Activated CD8-positive, alpha-beta T cell treated with anti-CD3 and anti-CD28 coated beads for 36 hours (primary cell): Measurements from ENCODE around the gene MYEOV. TPM values are rescaled to one million over a fixed set of nuclear protein-coding genes. Genes with fewer than 3 reads are reported as not detected.

Source experiments
- ATAC-seq: fragments of 200-7000 bp; cut with Tn5 transposase; one replicate; pipeline ENCODE4 v1.10.0; 2021; ENCODE audit warnings: mild to moderate bottlenecking, moderate library complexity
- CTCF ChIA-PET: fragments of 350-600 bp; sonication (Branson Sonifier 250); formaldehyde crosslinking; loops from one replicate; lab custom pipeline; 2021; ENCODE audit warnings: antibody characterized with exemption; lab: Charles Lee
- POLR2A ChIA-PET: fragments of 350-600 bp; sonication (Branson Sonifier 250); formaldehyde crosslinking; loops from one replicate; lab custom pipeline; 2021; ENCODE audit warnings: antibody characterized with exemption; lab: Charles Lee
- DNase-seq: peaks from one replicate; pipeline ENCODE4 v3.0.0-alpha.2; 2020
- H3K27ac Mint-ChIP-seq: one replicate; pipeline ENCODE4 v1.8.0; 2021; ENCODE audit warnings: mild to moderate bottlenecking, mixed read lengths
- H3K27me3 Mint-ChIP-seq: one replicate; pipeline ENCODE4 v1.8.0; 2021; ENCODE audit warnings: mixed read lengths
- H3K36me3 Mint-ChIP-seq: one replicate; pipeline ENCODE4 v1.8.0; 2021; ENCODE audit warnings: low read depth, mixed read lengths
- H3K4me1 Mint-ChIP-seq: one replicate; pipeline ENCODE4 v1.8.0; 2021; ENCODE audit warnings: low read depth, mixed read lengths
- H3K4me3 Mint-ChIP-seq: one replicate; pipeline ENCODE4 v1.8.0; 2021; ENCODE audit warnings: mild to moderate bottlenecking, moderate library complexity, mixed read lengths
- H3K9me3 Mint-ChIP-seq: one replicate; pipeline ENCODE4 v1.8.0; 2021; ENCODE audit warnings: mixed read lengths
- CTCF ChIP-seq: fragments of 200-600 bp; IDR thresholded peaks from one replicate; pipeline ENCODE4 v1.8.0; 2022; ENCODE audit warnings: antibody characterized with exemption, mild to moderate bottlenecking
- intact Hi-C: fragments of 100-400 bp; cut with micrococcal nuclease; formaldehyde crosslinking; loops from one replicate; pipeline ENCODE4 v1.10.0; 2022
- total RNA-seq, 2 experiments: library from RNA; stranded (reverse); gene quantifications; one replicate each; pipeline ENCODE4 v1.2.3, GENCODE V29; 2021

Gene MYEOV
- total RNA-seq, 2 experiments from 2014 or later = not detected

GRCh38 chr11:69295995-69296889, 2.3 kb downstream of the MYEOV start:
- DNase-seq = no peak
- ChIA-PET POLR2A (interaction anchor here (0.6 to 1.9 kb wide), 7 partner anchors 9 to 379 kb away, joined by 3 to 9 read pairs (median 3); partner anchors contain the start of gene LTO1), CTCF (no interaction called here)
- TF ChIP-seq CTCF = no peak
- H3K4me3 Mint-ChIP-seq = peak overlapping the region; percentile 35
- peak overlapping the region; percentile 82 for H3K27ac Mint-ChIP-seq
- no peaks in the 10 kb centered on the region for H3K27me3 Mint-ChIP-seq
- no peak for ATAC-seq
- peaks cover 58% of the 10 kb centered on the region for H3K4me1 Mint-ChIP-seq
- intact Hi-C loops = loop anchor here (5.0 to 10.0 kb wide), 4 partner anchors 149 to 349 kb away; partner anchors contain the start of gene CCND1
- no peaks in the 10 kb centered on the region for H3K9me3 Mint-ChIP-seq
- no peaks in the 10 kb centered on the region for H3K36me3 Mint-ChIP-seq

- TF ChIP-seq CTCF = no peak
- Mint-ChIP-seq H3K36me3 (no peaks in the 10 kb centered on the region), H3K4me1 (peaks cover 64% of the 10 kb centered on the region), H3K27ac (peak overlapping the region; percentile 82), H3K27me3 (no peaks in the 10 kb centered on the region), H3K4me3 (peak overlapping the region; percentile 35), H3K9me3 (no peaks in the 10 kb centered on the region)
- DNase-seq (peak; percentile 97), ATAC-seq (peak; percentile 55)
- ChIA-PET POLR2A (interaction anchor here (0.6 to 2.4 kb wide), 15 partner anchors 8 to 378 kb away, joined by 3 to 9 read pairs (median 3); partner anchors contain the start of genes LTO1 and SMIM38), CTCF (interaction anchor here (1.0 to 1.8 kb wide), 2 partner anchors 195 to 346 kb away, joined by 3 to 11 read pairs; no protein-coding TSS in a partner anchor)
- intact Hi-C loops = loop anchor here (1.0 to 10.0 kb wide), 5 partner anchors 40 to 348 kb away; partner anchors contain the start of gene CCND1
These were observed 3.2 kb downstream of the MYEOV start for GRCh38 chr11:69296890-69297786.

- no peak for TF ChIP-seq CTCF
- CTCF ChIA-PET = interaction anchor here (1.0 to 1.8 kb wide), 2 partner anchors 196 to 345 kb away, joined by 3 to 11 read pairs; no protein-coding TSS in a partner anchor
- Mint-ChIP-seq H3K4me3 (peak overlapping the region; percentile 7), H3K36me3 (no peaks in the 10 kb centered on the region), H3K9me3 (no peaks in the 10 kb centered on the region), H3K27ac (peak overlapping the region; percentile 62), H3K4me1 (peaks cover 65% of the 10 kb centered on the region), H3K27me3 (no peaks in the 10 kb centered on the region)
- peak; percentile 74 for DNase-seq
- POLR2A ChIA-PET = interaction anchor here (0.9 to 2.4 kb wide), 11 partner anchors 10 to 346 kb away, joined by 3 to 9 read pairs (median 3); partner anchors contain the start of gene SMIM38
- ATAC-seq = peak; percentile 31
- intact Hi-C loops = loop anchor here (1.0 to 10.0 kb wide), 5 partner anchors 39 to 347 kb away; partner anchors contain the start of gene CCND1
These were observed 3.9 kb downstream of the MYEOV start for GRCh38 chr11:69297787-69298266.

- ATAC-seq = peak; percentile 31
- no peak for TF ChIP-seq CTCF
- peak overlapping the region; percentile 62 for H3K27ac Mint-ChIP-seq
- no peaks in the 10 kb centered on the region for H3K27me3 Mint-ChIP-seq
- peak; percentile 48 for DNase-seq
- H3K4me1 Mint-ChIP-seq = peaks cover 65% of the 10 kb centered on the region
- no peaks in the 10 kb centered on the region for H3K36me3 Mint-ChIP-seq
- ChIA-PET POLR2A (interaction anchor here (0.8 to 2.4 kb wide), 10 partner anchors 9 to 559 kb away, joined by 3 to 9 read pairs (median 3); partner anchors contain the start of gene SMIM38), CTCF (interaction anchor here (1.8 kb wide), 1 partner anchor 345 kb away, joined by 11 read pairs; no protein-coding TSS in a partner anchor)
- intact Hi-C loops = loop anchor here (5.0 to 10.0 kb wide), 4 partner anchors 146 to 346 kb away; partner anchors contain the start of gene CCND1
- H3K9me3 Mint-ChIP-seq = no peaks in the 10 kb centered on the region
- H3K4me3 Mint-ChIP-seq = peak overlapping the region; percentile 7
These were observed 4.5 kb downstream of the MYEOV start for GRCh38 chr11:69298267-69299022.
